Measurements from ENCODE around the gene YY1.

GRCh38 chr14:100294963-100295330 lies 56.0 kb downstream of the YY1 start:
- TF ChIP-seq ZBTB17 (tag by site-specific recombination; IDR thresholded peaks at IDR 0.05) (no peak), PBX3 (CRISPR knock-in tag; IDR thresholded peaks at IDR 0.05) (no peak), YY1 (tag by site-specific recombination; IDR thresholded peaks at IDR 0.05) (no peak), ZNF660 (tag by site-specific recombination; IDR thresholded peaks at IDR 0.05) (no peak), INSM2 (tag by site-specific recombination; IDR thresholded peaks at IDR 0.05) (no peak), SALL2 (tag by site-specific recombination; IDR thresholded peaks at IDR 0.05; ENCODE audit: borderline replicate concordance) (no peak), KLF17 (tag by site-specific recombination; IDR thresholded peaks at IDR 0.05) (no peak), CTCF (tag by site-specific recombination; IDR thresholded peaks at IDR 0.05) (no peak), PRDM10 (tag by site-specific recombination; IDR thresholded peaks at IDR 0.05) (no peak), KLF1 (tag by site-specific recombination; IDR thresholded peaks at IDR 0.05) (no peak), ZNF112 (tag by site-specific recombination; IDR thresholded peaks at IDR 0.05) (no peak), ZIC2 (tag by site-specific recombination; IDR thresholded peaks at IDR 0.05) (no peak)

Measured in HEK293 (cell line).